Naive thymus-derived CD4-positive, alpha-beta T cell (primary cell): ENCODE results near the gene PKNOX2. TPM values are rescaled to one million over a fixed set of nuclear protein-coding genes. Genes with fewer than 3 reads are reported as not detected.

Experiments
- ATAC-seq: fragments of 150-1000 bp; cut with Tn5 transposase; 2 replicates; pipeline ENCODE4 v1.10.0; 2021; ENCODE audit warnings: mild to moderate bottlenecking, moderate library complexity
- CTCF ChIA-PET: fragments of 350-600 bp; sonication (Branson Sonifier 250); formaldehyde crosslinking; loops from one replicate; lab custom pipeline; 2021; ENCODE audit warnings: antibody characterized with exemption; lab: Charles Lee
- POLR2A ChIA-PET: fragments of 350-600 bp; sonication (Branson Sonifier 250); formaldehyde crosslinking; loops from one replicate; lab custom pipeline; 2021; ENCODE audit warnings: antibody characterized with exemption, inconsistent platforms; lab: Charles Lee
- DNase-seq, 9 donors: peaks; one replicate each; pipeline versions ENCODE4 v3.0.0 to v3.0.0-alpha.2; 2020 to 2022; ENCODE audit warnings: mixed read lengths in 1 of 9
- H3K27ac ChIP-seq: one replicate; pipeline ENCODE4 v1.7.0; 2013; ENCODE audit warnings: mild to moderate bottlenecking, low read depth, low read length, moderate library complexity
- H3K27me3 ChIP-seq, 2 donors: one replicate each; pipeline ENCODE4 v1.7.0; 2013; ENCODE audit warnings: low read length in 2 of 2, mild to moderate bottlenecking in 2 of 2, moderate library complexity in 2 of 2; ENCODE audit not compliant: control insufficient read depth in 2 of 2, insufficient read depth in 2 of 2
- H3K36me3 ChIP-seq, 3 experiments: 1 replicate in 2 of 3; 2 replicates in 1 of 3; pipeline ENCODE4 v1.7.0; 2013; ENCODE audit warnings: low read length in 3 of 3, mild to moderate bottlenecking in 3 of 3, moderate library complexity in 1 of 3; ENCODE audit not compliant: insufficient read depth in 3 of 3, control insufficient read depth in 2 of 3
- H3K4me1 ChIP-seq, 2 donors: one replicate each; pipeline ENCODE4 v1.7.0; 2013; ENCODE audit warnings: low read length in 2 of 2, mild to moderate bottlenecking in 2 of 2, moderate library complexity in 1 of 2; ENCODE audit not compliant: control insufficient read depth in 2 of 2, insufficient read depth in 2 of 2
- H3K4me3 ChIP-seq: 2 replicates; pipeline ENCODE4 v1.7.0; 2013; ENCODE audit warnings: mild to moderate bottlenecking, low read length
- H3K9me3 ChIP-seq, 3 experiments: 1 replicate in 2 of 3; 2 replicates in 1 of 3; pipeline ENCODE4 v1.7.0; 2013; ENCODE audit warnings: low read length in 3 of 3; ENCODE audit not compliant: control insufficient read depth in 2 of 3
- H3K27ac Mint-ChIP-seq, 9 donors: one replicate each; pipeline ENCODE4 v1.8.0; 2020 to 2022; ENCODE audit warnings: mixed read lengths in 9 of 9, mild to moderate bottlenecking in 8 of 9, moderate library complexity in 5 of 9, inconsistent platforms in 2 of 9
- H3K27me3 Mint-ChIP-seq, 5 donors: one replicate each; pipeline ENCODE4 v1.8.0; 2021 to 2022; ENCODE audit warnings: mixed read lengths in 5 of 5, mild to moderate bottlenecking in 1 of 5
- H3K36me3 Mint-ChIP-seq, 5 donors: one replicate each; pipeline ENCODE4 v1.8.0; 2020 to 2022; ENCODE audit warnings: mixed read lengths in 5 of 5, mild to moderate bottlenecking in 3 of 5, inconsistent platforms in 1 of 5
- H3K4me1 Mint-ChIP-seq, 7 donors: one replicate each; pipeline ENCODE4 v1.8.0; 2020 to 2022; ENCODE audit warnings: mixed read lengths in 7 of 7, mild to moderate bottlenecking in 3 of 7, inconsistent platforms in 1 of 7
- H3K4me3 Mint-ChIP-seq, 10 donors: one replicate each; pipeline ENCODE4 v1.8.0; 2020 to 2022; ENCODE audit warnings: mild to moderate bottlenecking in 10 of 10, mixed read lengths in 10 of 10, moderate library complexity in 6 of 10, inconsistent platforms in 2 of 10
- H3K9me3 Mint-ChIP-seq, 11 donors: one replicate each; pipeline ENCODE4 v1.8.0; 2020 to 2022; ENCODE audit warnings: mixed read lengths in 11 of 11, mild to moderate bottlenecking in 4 of 11, inconsistent platforms in 1 of 11, moderate library complexity in 1 of 11
- intact Hi-C, 2 donors: fragments of 100-400 bp; cut with micrococcal nuclease; formaldehyde crosslinking; loops; one replicate each; pipeline ENCODE4 v1.15.1; 2023
- polyA plus RNA-seq, 2 donors: library from polyadenylated mRNA; unstranded; fragments of 300-500 nt; fragmentation: Illumina TruSeq; gene quantifications; one replicate each; pipeline ENCODE4 v1.2.3, GENCODE V29; 2021
- total RNA-seq, 6 experiments: library from RNA in 5 of 6; stranded (reverse) in 5 of 6; gene quantifications; 1 replicate in 5 of 6; 2 replicates in 1 of 6; pipeline ENCODE4 v1.2.3 and lab custom pipeline; 2021 to 2026

PKNOX2 gene
- total and polyA plus RNA-seq, 7 experiments from 2014 or later = not detected

- no peaks in the 10 kb centered on the region for H3K4me1 ChIP-seq
- ChIA-PET POLR2A (no interaction called here), CTCF (no interaction called here)
- DNase-seq (no peak), ATAC-seq (no peak)
- Mint-ChIP-seq H3K4me1 (no peaks in the 10 kb centered on the region), H3K4me3 (no peak overlapping the region), H3K36me3 (no peaks in the 10 kb centered on the region), H3K27ac (no peak overlapping the region), H3K27me3 (peaks cover 7 to 42% (median 18%) of the 10 kb centered on the region in 5 donors), H3K9me3 (peaks cover 0 to 9% (median 2%) of the 10 kb centered on the region in 11 donors)
- no peak overlapping the region for H3K27ac ChIP-seq
- no peaks in the 10 kb centered on the region for H3K36me3 ChIP-seq
- H3K4me3 ChIP-seq = no peak overlapping the region
- H3K27me3 ChIP-seq = no peaks in the 10 kb centered on the region
- no peaks in the 10 kb centered on the region for H3K9me3 ChIP-seq
- intact Hi-C loops = no loop called here
Observed at GRCh38 chr11:125239585-125240560, 75.3 kb downstream of the PKNOX2 start.

GRCh38 chr11:125241104-125241503, 76.6 kb downstream of the PKNOX2 start:
- no peaks in the 10 kb centered on the region for H3K36me3 ChIP-seq
- H3K9me3 ChIP-seq = no peaks in the 10 kb centered on the region
- no peak overlapping the region for H3K27ac Mint-ChIP-seq
- ChIA-PET POLR2A (no interaction called here), CTCF (no interaction called here)
- no peaks in the 10 kb centered on the region for H3K27me3 ChIP-seq
- H3K27ac ChIP-seq = no peak overlapping the region
- ATAC-seq = no peak
- intact Hi-C loops = no loop called here
- peaks cover 7 to 33% (median 19%) of the 10 kb centered on the region in 5 donors for H3K27me3 Mint-ChIP-seq
- no peaks in the 10 kb centered on the region for H3K36me3 Mint-ChIP-seq
- no peak for DNase-seq
- no peaks in the 10 kb centered on the region for H3K4me1 Mint-ChIP-seq
- no peaks in the 10 kb centered on the region for H3K4me1 ChIP-seq
- H3K4me3 Mint-ChIP-seq = no peak overlapping the region
- peaks cover 0 to 9% (median 2%) of the 10 kb centered on the region in 11 donors for H3K9me3 Mint-ChIP-seq
- H3K4me3 ChIP-seq = no peak overlapping the region

GRCh38 chr11:125242141-125242775, 77.7 kb downstream of the PKNOX2 start:
- Mint-ChIP-seq H3K36me3 (no peaks in the 10 kb centered on the region), H3K9me3 (peaks cover 0 to 2% (median 0%) of the 10 kb centered on the region in 11 donors), H3K27me3 (peaks cover 7 to 33% (median 23%) of the 10 kb centered on the region in 5 donors), H3K4me1 (no peaks in the 10 kb centered on the region), H3K4me3 (no peak overlapping the region), H3K27ac (no peak overlapping the region)
- ATAC-seq (no peak), DNase-seq (no peak)
- H3K9me3 ChIP-seq = no peaks in the 10 kb centered on the region
- CTCF ChIA-PET = no interaction called here
- H3K27ac ChIP-seq = no peak overlapping the region
- no peak overlapping the region for H3K4me3 ChIP-seq
- intact Hi-C loops = no loop called here
- no peaks in the 10 kb centered on the region for H3K27me3 ChIP-seq
- H3K36me3 ChIP-seq = no peaks in the 10 kb centered on the region
- POLR2A ChIA-PET = no interaction called here
- no peaks in the 10 kb centered on the region for H3K4me1 ChIP-seq

GRCh38 chr11:125244166-125244565, 79.6 kb downstream of the PKNOX2 start:
- ATAC-seq (no peak), DNase-seq (no peak)
- Histone ChIP-seq H3K4me1 (no peaks in the 10 kb centered on the region), H3K27me3 (no peaks in the 10 kb centered on the region), H3K36me3 (no peaks in the 10 kb centered on the region), H3K9me3 (no peaks in the 10 kb centered on the region), H3K4me3 (no peak overlapping the region), H3K27ac (no peak overlapping the region)
- H3K9me3 Mint-ChIP-seq = peaks cover 0 to 2% (median 0%) of the 10 kb centered on the region in 11 donors
- H3K4me3 Mint-ChIP-seq = no peak overlapping the region
- no peaks in the 10 kb centered on the region for H3K36me3 Mint-ChIP-seq
- ChIA-PET CTCF (no interaction called here), POLR2A (no interaction called here)
- no peak overlapping the region for H3K27ac Mint-ChIP-seq
- intact Hi-C loops = no loop called here
- H3K27me3 Mint-ChIP-seq = peaks cover 2 to 32% (median 22%) of the 10 kb centered on the region in 5 donors
- H3K4me1 Mint-ChIP-seq = no peaks in the 10 kb centered on the region

- Histone ChIP-seq H3K4me3 (no peak overlapping the region), H3K36me3 (no peaks in the 10 kb centered on the region), H3K27me3 (no peaks in the 10 kb centered on the region), H3K9me3 (no peaks in the 10 kb centered on the region), H3K4me1 (no peaks in the 10 kb centered on the region), H3K27ac (no peak overlapping the region)
- H3K4me3 Mint-ChIP-seq = no peak overlapping the region
- POLR2A ChIA-PET = no interaction called here
- CTCF ChIA-PET = no interaction called here
- peaks cover 2 to 24% (median 14%) of the 10 kb centered on the region in 5 donors for H3K27me3 Mint-ChIP-seq
- no peaks in the 10 kb centered on the region for H3K4me1 Mint-ChIP-seq
- DNase-seq (no peak), ATAC-seq (no peak)
- no peaks in the 10 kb centered on the region for H3K36me3 Mint-ChIP-seq
- no peak overlapping the region for H3K27ac Mint-ChIP-seq
- H3K9me3 Mint-ChIP-seq = peaks cover 0 to 2% (median 0%) of the 10 kb centered on the region in 11 donors
- intact Hi-C loops = no loop called here
Observed at GRCh38 chr11:125245299-125245698, 80.7 kb downstream of the PKNOX2 start.

- Mint-ChIP-seq H3K27ac (no peak overlapping the region), H3K27me3 (peaks cover 2 to 19% (median 12%) of the 10 kb centered on the region in 5 donors), H3K4me1 (no peaks in the 10 kb centered on the region), H3K36me3 (no peaks in the 10 kb centered on the region), H3K4me3 (no peak overlapping the region), H3K9me3 (no peaks in the 10 kb centered on the region)
- POLR2A ChIA-PET = no interaction called here
- Histone ChIP-seq H3K27ac (no peak overlapping the region), H3K9me3 (no peaks in the 10 kb centered on the region), H3K27me3 (no peaks in the 10 kb centered on the region), H3K36me3 (no peaks in the 10 kb centered on the region), H3K4me1 (no peaks in the 10 kb centered on the region), H3K4me3 (no peak overlapping the region)
- CTCF ChIA-PET = no interaction called here
- ATAC-seq = no peak
- intact Hi-C loops = no loop called here
- DNase-seq = no peak
Observed at GRCh38 chr11:125247431-125247830, 82.9 kb downstream of the PKNOX2 start.
